GM19463 (cell line): ENCODE data around the gene MED14.

Source experiments
- ATAC-seq: cut with Tn5 transposase; IDR thresholded peaks from one replicate; pipeline ENCODE4 v1.9.1; 2021; ENCODE audit warnings: mild to moderate bottlenecking, moderate library complexity; ENCODE audit not compliant: unreplicated experiment

Gene MED14

DNA sequence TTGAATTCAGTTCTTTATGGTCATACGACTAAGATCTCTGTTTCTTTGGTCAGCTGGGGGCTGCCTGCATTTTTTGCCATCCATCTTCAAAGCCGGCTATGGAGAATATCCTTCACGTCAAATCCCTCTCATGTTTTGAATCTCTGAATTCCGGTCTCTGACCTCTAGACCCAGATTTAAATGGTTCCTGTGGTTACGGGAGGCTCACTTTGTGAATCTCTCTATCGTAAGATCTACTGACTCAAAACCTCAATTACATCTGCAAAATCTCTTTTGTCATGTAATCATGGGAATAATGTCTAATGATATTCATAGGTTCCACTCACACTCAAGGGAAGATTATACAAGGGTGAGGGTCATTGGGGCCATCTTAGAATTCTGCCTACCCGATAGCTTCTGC lies 117.8 kb downstream of the MED14 start:
- ATAC-seq = no peak

DNA sequence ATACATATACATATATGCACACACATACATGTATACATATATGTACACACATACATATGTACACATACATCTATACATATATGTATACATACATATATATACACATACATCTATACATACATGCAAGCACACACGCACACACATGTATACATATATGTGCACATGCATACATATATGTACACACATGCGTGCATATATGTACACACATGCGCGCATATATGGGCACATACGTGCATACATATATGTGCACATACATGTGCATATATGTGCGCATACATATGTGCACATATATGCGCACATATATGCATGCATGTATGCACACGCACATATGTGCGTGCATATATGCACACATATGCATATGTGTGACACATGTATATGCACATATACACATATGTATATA lies 119.4 kb downstream of the MED14 start:
- no peak for ATAC-seq

DNA sequence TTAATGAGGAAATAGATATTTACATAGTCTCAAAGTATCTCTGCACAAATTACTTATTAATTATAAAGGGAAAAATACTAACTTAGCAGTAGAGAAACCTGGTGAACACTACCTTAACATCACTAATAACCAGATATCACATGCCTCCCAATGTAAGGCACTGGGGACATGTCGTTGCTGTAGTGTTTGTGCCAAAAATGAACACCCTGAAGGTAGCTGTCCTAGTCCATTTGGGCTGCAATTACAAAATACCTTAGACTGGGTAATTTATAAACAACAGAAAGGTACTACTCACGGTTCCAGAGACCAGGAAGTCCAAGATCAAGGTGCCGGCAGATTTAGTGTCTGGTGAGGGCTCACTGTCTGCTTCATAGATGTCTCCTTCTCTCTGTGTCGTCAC lies 122.8 kb downstream of the MED14 start:
- ATAC-seq = no peak

DNA sequence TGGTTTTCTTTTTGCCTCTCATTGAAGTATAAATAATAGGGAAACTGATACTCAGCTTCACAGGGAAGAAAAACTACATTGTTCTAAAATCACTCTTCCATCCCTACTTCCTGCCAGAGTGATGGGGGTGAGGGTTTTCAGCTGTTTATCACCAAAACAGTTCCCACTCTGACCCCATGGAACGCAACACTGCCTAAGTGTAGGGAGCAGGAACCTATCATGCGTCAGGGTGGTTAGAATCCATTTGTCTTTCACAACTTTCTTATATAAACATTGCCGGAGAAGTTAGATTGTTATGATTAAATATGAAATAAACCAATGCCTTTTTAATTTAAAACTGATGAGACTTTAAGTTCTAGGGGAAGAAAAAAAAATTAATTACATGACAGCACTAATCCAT lies 128.0 kb downstream of the MED14 start:
- no peak for ATAC-seq

DNA sequence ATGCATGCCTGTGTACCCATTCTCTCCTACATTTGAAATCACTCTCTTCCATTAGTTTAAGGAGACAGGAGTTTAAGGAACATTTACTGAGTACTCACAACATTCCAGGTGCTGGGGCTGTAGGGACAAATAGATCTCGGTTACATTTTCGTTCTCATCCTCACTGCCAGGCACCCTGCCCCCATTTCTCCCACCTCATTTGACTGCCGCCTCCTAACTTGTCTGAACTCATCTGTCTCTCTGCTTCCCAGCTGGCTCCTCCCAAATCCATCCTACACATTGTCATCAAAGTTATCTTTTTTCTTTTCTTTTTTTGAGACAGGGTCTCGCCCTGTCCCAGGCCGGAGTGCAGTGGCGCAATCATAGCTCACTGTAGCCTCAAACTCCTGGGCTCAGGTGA lies 131.9 kb downstream of the MED14 start:
- ATAC-seq = no peak
